Mesenteric fat pad (tissue), 1 donor: Measurements from ENCODE around the gene ANKRD36. TPM values are rescaled to one million over a fixed set of nuclear protein-coding genes. Genes with fewer than 3 reads are reported as not detected.
"Not testable (repeated sequence)": the region's sequence is repeated elsewhere in the genome, so short reads cannot be mapped to it uniquely, and the experiment has no call there.

Source experiments
- DNase-seq: peaks from one replicate; pipeline ENCODE4 v3.0.0-alpha.2; 2020; ENCODE audit warnings: low spot score
- long read RNA-seq: library from polyadenylated mRNA; unstranded; transcript quantifications from one replicate; pipeline ENCODE4 v2.0.0, GENCODE V29; 2020
- total RNA-seq: library from RNA; stranded (reverse); fragmentation: NEBNext Ultra II Directional; extraction: Animal tissue kit (Norgen Biotek cat#: 25700); gene quantifications from one replicate; pipeline ENCODE4 v1.2.1, GENCODE V29; 2021
- donor health status: DM: yes; HTN: yes; CAD: no.

ANKRD36 gene
- total RNA-seq, result 18.2 TPM
- long read RNA-seq, partial matches to known transcripts, result 5 of 33 reads
- long read RNA-seq, other reads (novel, unspliced or antisense), result 27 of 33 reads

DNA sequence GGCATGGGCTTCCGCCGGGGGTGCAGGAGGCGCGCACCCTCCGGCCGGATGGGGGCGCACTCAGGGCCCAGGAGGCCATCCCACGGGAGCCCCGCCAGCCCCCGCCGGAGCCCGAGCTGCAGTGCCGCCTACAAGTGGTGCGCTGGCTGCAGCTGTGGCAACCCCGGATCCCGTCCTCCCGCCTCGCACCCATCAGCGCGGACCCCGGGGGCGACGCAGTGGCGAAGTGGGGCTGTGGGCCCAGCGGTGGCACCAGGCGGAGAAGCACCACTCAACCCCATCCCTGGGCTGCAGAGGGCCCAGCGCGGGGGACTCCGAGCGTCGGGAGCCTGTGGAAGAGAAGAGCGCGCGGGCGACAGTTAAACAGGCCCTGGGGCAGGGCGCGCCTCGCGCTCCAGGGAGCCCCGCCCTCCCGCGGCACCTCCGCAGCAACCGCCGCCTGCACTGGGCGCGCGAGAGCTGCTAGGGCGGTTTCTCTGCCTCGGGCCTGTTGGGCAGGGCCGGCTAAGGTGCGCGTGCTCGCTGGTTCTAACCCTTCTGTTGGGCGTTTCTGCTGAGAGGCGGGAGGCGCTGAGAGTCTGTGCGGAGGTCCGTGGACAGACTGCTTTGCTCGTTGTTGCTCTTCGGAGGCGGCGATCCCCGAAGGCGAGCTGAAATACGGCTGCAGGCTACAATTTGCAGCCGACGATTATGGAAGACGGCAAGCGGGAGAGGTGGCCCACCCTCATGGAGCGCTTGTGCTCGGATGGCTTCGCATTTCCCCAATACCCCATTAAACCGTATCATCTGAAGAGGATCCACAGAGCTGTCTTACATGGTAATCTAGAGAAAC is at the start of gene ANKRD36:
TSS of gene ANKRD36 (plus strand) at position 104 of the 832 bp plus-strand sequence. CDS start at position 691, 587 bp downstream.
- peak; percentile 92 for DNase-seq

DNA sequence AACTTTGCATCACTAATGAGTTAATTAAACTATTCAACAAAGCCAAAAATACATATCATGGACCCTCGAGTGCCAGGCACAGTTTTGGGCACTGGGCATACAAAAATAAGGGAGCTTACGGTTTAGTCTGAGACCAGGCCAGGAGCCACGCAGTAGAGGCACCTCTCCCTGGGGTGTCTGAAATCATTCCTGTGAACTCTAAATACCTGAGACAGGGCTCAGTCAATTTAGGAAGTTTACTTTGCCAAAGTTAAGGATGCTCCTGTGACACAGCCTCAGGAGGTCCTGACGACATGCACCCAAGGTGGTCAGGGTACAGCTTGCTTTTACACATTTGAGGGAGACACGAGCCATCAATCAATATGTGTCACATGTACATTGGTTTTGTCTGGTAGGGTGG is 46.9 kb upstream of the ANKRD36 start:
- not testable (repeated sequence) for DNase-seq

DNA sequence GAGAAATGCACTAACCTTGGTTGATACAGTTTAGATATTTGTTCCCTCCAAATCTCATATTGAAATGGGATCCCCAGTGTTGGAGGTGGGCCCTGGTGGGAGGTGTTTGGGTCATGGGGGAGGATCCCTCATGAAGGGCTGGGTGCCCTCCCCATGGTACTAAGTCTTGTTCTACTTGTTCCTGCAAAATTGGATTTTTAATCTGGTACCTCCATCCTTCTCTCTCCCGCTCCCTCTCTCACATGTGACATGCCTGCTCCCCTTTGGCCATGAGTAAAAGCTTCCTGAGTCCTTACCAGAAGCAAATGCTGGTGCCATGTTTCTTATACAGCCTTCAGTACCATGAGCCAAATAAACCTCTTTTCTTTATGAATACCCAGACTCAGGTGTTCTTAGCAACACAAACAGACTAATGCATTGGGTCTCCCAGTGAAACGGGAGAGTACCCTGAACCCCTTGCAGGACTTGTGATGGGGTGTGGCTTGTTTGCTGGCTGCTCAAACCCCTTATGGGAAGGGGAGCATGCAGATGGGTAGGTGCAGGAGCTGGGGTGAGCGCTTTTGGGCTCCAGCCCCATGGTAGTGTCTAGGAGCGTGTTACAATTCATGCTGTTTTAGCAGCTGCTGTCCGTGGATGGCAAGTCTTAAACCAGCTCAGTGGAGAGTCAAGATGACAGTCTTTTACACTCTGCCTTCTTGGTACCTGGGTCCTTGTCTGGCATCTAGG is 45.5 kb upstream of the ANKRD36 start:
- DNase-seq, result no peak

DNA sequence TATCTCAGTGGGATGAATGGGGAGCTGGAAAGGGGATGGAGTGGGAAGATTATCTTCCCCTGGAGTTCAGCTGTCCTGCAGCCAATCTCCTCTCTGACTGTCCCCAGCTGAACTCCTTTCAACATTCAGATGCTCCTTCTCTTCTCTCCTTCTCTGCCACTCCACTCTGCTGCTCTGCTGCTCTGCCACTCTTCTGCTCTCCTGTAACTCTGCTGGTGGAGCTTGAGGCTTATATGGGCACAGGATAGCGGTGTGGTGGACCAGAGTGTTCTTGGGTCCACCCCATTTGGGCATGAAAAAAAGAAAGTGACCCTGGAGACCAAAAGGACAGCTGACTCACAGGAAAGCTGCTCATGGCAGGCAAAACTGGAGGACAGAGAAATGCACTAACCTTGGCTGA is 44.9 kb upstream of the ANKRD36 start:
- no peak for DNase-seq

DNA sequence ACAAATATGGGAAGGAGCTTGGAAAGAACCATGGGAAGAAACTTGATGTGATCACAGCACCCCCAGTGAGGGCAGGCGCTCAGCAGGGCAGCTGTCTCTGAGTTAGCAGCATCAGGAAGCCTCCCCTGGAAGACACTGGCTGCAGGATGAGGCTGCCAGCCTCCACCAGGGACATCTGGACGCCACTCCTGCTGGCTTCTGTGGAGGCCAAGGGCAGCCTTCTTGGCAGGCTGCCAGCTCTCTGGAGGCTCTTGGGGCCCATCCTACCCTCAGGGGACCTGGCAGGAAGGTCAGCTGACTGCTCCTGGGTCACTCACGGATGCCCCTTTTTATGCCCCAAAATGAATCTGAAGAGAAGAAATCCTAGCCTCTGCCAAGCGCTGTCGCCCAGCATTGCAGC is 44.2 kb upstream of the ANKRD36 start:
- DNase-seq, result not testable (repeated sequence)

DNA sequence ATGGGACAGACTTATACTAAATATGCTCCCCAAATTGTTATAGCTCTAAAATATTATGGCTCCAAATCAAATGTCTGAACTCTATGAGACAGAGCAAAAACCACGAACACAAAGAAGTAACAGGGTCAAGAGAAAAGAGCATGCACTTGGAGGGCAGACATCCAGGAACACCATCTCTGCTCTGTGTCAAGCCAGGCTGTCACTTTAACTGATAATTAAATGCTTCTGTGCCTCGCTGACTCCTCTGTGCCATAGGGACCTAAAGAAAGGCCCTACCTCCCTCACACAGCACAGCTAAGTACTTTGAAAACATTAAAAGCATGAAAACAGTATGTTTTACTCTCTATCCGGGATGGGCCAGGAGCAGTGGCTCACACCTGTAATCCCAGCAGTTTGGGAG is 42.0 kb upstream of the ANKRD36 start:
- DNase-seq, result not testable (repeated sequence)

DNA sequence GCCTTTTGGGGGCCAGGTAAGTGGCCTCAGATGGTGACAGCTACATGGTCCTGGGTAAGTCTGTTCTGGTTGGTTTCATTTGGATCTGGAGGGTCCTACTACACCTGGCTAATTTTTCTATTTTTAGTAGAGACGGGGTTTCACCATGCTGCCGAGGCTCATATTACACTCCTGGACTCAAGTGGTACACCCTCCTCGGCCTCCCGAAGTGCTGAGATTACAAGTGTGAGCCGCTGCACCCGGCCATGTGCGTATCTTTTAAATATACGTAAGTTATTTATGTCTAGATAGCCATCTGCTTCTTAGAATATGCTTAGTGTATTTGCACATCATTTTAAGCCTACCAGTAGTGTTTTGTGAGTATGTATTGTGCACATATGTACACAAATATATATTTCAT is 35.7 kb upstream of the ANKRD36 start:
- not testable (repeated sequence) for DNase-seq

DNA sequence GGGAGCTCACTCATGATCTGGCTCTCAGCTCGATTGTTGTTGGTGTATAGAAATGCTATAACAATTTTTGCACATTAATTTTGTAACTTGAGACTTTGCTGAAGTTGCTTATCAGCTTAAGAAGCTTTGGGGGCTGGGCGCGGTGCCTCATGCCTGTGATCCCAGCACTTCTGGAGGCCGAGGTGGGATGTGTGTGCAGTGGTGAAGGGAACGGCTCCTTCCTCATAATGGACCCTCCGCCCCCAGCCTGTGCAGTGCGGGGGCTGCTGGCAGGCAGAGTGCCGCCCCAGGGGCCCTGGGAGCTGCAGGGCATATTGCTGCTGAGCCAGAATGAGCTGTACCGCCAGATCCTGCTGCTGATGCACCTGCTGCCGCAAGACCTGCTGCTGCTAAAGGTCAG is 32.1 kb upstream of the ANKRD36 start:
- not testable (repeated sequence) for DNase-seq

DNA sequence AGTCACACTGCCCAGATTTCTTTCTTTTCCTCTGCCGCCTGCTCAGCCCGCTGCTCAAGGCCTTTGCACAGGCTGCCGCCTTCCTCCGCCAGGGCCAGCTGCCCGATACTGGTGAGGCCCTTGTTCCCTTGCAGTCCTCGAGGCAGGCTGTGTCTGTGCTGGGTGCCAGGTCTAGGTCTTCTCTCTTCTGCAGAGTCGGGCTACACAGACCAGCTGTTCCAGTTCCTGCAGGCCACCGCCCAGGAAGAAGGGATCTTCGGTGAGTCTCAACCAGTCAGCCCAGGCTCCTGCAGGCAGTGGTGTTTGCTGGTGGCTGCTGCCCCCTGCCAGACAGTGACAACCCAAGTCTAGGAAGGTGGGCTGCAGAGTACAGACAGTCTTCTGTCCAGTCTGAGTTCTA is 30.7 kb upstream of the ANKRD36 start:
- DNase-seq, result not testable (repeated sequence)

DNA sequence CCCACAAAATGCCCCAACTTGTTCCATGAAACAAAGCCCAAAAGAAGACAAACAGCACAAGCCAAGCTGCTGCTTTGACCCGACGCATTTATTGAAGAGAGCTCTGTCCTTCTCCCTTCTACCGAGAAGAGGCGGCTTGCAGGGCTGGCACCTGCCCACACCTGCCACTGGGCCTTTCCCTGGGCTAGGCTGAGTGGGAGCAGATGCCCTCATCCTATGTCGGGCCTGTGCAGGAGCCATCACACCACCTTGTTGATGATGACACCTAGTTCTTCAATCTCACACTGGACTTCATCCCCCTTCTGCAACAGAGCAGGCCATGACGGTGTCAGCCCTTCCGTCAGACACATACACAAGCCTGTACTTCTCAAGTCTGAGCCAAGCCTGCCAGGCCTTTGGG is 29.4 kb upstream of the ANKRD36 start:
- DNase-seq, result not testable (repeated sequence)

DNA sequence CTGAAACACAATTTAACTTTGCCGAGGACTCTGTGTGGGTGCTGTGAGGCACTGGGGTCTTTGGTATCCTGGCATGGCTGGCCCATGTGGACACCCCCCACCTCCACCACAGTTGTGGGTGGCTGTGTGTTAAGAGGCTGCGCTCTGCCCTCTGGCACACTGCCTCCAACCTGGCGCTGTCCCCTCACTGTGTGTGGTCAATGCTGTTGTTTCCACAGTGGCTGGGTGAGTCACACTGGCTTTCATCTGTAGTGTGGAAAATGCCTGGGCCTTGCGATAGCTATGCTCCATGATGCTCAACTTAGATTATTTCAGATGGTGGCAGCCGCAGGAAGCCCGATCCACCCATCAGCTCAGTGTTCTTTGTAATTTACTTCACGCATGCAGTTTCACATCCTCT is 27.9 kb upstream of the ANKRD36 start:
- DNase-seq, result not testable (repeated sequence)

DNA sequence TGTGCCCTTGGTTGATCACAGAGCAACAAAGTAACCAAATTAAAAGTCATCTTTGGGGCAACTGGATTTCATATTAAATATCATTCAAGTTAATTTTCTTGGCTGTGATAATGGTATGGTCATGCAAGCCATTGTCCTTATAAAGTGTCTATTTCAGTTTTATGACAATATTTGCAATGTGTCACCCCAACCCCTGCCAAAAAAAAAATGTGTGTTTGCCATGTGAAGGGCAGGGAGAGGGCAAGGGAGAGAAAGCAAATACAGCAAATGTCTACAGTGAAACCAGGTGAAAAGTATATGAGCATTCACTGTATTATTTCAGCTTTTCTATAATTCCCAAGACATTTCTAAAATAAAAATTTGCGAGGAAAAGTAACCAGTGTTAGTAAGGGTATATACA is 24.2 kb upstream of the ANKRD36 start:
- DNase-seq, result not testable (repeated sequence)

DNA sequence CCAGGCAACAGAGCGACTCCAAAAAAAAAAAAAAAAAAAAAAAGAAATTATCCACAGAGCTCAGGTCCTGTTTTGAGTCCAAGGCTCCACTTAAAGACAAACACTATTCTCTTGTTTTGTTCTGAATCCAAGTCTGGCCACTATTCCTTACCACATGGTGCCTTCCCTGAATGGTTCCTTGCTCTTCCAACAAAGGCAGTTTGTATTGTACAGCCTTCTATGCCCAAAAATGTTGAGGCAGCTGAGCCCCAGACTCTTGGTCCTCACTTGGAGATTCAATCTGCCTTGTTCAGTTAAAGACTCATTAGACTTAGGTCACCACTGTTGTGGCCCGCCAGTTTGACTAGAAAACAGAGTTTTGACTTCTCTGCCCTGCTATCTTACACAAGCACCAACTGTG is 20.0 kb upstream of the ANKRD36 start:
- DNase-seq, result not testable (repeated sequence)

DNA sequence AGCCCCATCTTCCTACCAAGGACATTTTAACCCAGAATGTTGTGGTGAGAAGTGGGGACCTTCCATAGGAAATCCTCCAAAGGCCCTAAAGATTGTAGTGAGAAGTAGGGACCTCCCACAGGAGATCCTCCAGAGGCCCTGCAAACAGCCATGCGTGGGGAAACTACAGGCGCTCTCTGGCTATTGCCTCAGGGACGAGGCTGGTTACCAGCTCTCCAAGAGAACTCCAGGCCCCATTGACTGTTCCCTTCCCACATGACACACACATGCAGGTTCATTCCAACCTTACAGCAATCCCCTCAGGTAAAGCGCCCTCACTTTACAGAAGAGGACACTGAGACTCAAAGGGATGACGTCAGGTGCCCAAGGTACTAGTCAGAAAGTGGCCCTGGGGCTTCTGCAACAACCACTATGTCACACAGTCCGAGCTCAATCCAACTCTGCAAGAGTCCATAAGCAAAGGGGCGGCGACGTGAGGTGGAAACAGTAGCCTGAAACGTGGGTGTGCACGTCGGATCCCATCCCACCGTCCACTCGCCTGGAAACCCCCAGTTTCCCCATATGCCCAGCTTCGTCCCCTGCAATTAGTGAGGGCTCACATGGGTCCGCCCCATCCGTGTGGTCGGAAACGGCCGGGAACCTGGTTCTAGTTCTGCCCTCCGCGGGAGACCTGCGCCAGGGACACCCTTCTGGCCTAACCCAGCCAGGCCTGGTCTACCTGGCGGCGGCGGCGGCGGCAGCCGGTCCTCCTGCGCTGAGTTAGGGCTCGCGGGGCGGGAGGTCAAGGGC is 18.8 kb upstream of the ANKRD36 start:
- DNase-seq, result not testable (repeated sequence)

DNA sequence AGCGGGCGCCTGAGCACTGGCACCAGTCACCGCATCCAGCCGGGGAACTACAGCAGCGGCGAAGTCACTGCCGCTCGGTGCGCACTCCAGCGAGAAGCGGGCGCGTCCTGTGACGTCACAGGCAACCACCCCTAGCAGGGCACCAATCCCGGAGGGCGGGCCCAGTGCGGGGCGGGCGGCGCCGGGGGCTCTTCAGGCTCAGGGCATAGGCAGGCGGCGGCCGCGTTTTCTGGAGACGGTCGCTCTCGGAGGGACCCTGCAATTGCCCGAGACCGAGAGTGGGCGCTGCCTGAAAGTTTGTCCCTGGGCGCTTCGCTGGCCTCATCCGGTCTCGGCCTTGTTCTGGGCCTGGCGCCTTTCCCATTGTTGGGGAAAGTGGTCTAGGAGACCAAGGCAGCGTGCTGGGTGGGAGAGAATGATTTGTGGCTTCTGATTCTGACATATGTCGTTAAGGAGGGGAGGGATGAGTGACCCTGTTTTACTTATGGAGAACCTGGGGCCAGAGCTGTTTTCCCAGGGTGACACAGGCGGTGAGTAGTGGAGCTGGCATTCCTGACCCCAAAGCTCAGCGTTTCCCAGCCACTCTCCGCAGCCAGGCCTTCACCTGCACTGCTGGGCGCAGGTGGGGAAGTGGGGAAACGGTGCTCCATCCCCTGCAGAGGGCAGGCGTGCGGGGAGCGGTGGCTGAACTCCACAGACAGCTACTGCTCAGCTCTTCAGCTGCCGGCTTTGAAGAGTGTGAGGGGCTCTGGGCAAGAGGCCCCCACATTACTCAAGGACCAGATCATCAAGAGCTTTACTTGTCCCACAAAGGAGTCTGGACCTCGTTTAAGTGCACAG is 18.0 kb upstream of the ANKRD36 start, which contains the start of gene FAHD2B:
TSS of gene FAHD2B (minus strand) at position 111 of the 840 bp plus-strand sequence. CDS start 3,176 bp downstream, outside the sequence.
- not testable (repeated sequence) for DNase-seq

DNA sequence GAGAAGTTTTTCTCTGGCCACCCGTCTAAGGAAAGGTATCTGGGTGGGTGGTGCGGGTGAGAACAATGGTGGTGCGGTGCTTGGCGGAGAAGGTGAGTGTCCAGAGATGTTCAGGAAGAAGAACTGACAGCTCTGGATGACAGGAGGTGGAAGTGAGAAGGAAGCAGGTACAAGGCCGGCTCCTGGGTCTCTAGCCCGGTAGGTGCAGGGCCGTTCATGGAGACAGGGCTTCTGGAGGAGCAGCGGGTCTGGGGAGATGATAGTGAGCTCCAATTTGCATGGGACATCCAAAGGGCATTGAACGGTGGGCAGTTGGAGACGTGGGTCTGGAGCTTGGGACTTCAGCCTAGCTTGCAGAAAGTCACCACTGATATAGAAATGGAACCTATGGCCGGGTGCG is 17.3 kb upstream of the ANKRD36 start:
- DNase-seq, result no peak

DNA sequence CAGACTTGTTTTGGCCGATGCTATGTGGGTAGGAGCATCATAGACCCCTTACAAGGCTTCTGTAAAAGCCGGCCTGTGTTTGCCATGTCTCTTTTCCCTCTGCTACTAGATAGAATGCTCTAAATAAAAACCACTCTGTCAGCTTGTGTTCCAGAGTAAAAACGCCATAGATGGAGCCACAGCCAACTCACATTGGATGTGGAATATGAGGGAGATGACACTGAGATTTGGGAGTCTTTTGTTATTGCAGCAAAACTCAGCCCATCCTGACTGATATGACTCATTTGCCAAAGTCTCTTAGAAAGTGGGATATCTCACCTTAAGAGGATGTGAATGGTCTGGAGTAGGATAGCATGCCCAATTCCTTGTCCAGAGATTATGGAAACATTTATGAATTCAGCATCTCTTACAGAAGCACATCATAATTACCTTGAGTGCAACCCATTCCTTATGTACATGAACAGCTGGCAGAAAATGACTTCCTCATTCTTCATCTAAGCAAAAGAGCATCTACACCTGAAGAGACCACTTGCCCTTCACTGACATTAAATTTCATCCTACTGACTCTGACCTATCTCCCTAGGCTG is 14.1 kb upstream of the ANKRD36 start:
- not testable (repeated sequence) for DNase-seq

DNA sequence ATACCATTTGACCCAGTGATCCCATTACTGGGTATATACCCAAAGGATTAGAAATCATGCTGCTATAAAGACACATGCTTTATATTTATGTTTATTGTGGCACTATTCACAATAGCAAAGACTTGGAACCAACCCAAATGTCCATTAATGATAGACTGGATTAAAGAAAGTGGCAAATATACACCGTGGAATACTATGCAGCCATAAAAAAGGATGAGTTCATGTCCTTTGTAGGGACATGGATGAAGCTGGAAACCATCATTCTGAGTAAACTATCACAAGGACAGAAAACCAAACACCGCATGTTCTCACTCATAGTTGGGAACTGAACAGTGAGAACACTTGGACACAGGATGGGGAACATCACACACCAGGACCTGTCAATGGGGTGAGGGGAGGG is 6.1 kb upstream of the ANKRD36 start:
- not testable (repeated sequence) for DNase-seq

DNA sequence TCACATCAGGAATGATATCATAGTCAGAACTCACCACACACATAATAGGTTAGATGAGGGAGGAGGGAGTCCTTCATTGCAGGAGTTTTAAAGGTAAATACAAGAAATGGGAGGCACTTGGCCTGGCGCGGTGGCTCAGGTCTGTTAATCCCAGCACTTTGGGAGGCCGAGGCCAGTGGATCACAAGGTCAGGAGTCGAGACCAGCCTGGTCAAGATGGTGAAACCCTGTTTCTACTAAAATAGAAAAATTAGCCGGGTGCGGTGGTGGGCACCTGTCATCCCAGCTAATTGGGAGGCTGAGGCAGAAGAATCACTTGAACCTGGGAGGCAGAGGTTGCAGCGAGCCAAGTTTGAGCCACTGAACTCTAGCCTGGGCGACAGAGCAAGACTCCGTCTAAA is 1.7 kb upstream of the ANKRD36 start:
- DNase-seq, result not testable (repeated sequence)
